Fibroblast of skin of left biceps (primary cell): ENCODE data around the gene PLA2G4F.

ENCODE experiments used
- DNase-seq, 2 experiments: peaks; one replicate each; pipeline ENCODE4 v3.0.0-alpha.2; 2013; ENCODE audit warnings: low read depth in 2 of 2

PLA2G4F gene, protein sequence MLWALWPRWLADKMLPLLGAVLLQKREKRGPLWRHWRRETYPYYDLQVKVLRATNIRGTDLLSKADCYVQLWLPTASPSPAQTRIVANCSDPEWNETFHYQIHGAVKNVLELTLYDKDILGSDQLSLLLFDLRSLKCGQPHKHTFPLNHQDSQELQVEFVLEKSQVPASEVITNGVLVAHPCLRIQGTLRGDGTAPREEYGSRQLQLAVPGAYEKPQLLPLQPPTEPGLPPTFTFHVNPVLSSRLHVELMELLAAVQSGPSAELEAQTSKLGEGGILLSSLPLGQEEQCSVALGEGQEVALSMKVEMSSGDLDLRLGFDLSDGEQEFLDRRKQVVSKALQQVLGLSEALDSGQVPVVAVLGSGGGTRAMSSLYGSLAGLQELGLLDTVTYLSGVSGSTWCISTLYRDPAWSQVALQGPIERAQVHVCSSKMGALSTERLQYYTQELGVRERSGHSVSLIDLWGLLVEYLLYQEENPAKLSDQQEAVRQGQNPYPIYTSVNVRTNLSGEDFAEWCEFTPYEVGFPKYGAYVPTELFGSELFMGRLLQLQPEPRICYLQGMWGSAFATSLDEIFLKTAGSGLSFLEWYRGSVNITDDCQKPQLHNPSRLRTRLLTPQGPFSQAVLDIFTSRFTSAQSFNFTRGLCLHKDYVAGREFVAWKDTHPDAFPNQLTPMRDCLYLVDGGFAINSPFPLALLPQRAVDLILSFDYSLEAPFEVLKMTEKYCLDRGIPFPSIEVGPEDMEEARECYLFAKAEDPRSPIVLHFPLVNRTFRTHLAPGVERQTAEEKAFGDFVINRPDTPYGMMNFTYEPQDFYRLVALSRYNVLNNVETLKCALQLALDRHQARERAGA

DNA sequence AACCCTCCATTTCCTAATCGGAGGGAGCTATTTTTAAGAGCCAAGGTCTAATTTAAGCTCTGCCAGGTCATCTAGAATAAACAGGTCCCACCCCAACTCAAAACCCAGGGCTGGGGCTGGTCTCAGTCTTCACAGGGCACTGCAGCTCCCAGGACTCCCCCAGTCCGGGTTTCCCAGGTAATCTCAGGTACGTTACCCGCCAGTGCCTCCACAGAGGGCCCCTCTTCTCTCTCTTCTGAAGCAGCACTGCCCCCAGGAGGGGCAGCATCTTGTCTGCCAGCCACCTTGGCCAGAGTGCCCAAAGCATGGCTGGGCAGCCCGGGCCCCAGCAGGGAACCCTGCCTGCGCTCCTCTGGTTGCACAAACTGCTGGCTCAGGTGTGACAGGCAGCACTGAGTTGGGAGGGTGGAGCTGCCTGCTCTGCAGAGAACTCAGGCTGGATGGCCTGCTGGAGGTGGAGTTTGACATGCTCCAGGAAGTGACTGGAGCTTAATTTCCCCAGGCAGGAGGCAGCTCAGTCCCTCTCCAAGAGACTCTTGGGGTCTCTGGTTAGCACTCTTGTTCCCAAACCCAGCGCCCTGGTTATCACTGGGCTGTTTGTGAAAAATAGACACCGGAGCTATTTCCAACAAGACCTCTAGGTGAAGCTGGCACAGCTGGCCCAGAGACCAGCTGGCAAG is at the start of gene PLA2G4F:
Gene PLA2G4F (minus strand): TSS at position 394 of the 680 bp plus-strand sequence. CDS start 87 bp downstream, at position 307.
- no peak for DNase-seq

DNA sequence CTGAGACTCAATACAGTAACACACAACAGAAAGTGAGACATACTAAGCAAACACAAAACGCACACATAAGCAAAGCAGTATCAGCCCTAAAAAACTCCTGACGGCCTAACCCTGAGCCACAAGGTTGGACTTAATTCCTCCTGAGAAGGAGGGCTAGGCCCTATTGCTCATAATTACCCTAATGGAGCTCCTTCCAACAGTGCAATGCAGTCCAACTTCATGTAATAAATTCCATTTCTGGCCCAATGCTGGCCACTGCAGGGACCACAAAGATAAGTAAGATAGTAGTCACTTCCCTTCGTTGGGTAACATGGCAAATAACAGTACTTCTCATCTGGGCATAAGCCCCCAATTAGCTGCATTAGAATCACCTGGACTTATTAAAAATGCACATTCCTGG is 47.5 kb upstream of the PLA2G4F start:
- DNase-seq: no peak

DNA sequence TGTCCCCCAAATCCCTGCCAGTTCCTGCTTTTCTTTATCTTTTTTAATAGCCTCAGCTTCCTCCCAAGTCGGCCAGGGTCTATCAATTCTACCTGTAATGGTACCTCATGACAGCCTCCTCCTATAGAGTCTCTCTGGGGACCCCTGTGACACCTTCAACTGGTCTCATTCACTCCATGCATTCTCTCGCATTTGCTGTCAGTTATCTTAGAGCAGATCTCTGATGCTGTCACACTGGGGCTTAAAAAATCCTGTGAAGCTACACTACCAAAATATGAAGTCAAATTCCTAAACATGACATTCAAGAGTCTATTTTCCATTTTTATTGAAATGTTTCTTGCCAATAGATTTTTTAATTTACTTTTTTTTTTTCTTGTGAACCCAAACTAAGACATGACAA is 46.2 kb upstream of the PLA2G4F start:
- DNase-seq: no peak

GRCh38 chr15:42201801-42202200 is 45.4 kb upstream of the PLA2G4F start:
- no peak for DNase-seq

- no peak for DNase-seq
These were observed 42.7 kb upstream of the PLA2G4F start for GRCh38 chr15:42199126-42199525.

DNA sequence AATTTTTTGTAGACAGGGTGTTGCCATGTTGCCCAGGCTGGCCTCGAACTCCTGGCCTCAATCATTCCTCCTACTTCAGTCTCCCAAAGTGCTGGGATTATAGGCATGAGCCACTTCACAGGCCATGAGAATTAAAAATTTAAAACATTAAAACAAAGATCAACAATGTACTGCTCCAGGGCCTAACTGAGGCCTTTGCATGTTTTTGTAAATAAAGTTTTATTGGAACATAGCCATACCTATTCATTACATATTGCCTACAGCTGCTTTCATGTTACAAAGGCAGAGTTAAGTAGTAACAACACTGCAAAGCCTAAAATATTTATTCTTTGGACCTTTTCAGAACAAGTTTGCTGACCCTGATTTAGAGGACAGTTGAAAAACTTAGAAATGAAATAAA is 42.1 kb upstream of the PLA2G4F start:
- no peak for DNase-seq

GRCh38 chr15:42194513-42194912 is 38.1 kb upstream of the PLA2G4F start:
- DNase-seq: no peak

DNA sequence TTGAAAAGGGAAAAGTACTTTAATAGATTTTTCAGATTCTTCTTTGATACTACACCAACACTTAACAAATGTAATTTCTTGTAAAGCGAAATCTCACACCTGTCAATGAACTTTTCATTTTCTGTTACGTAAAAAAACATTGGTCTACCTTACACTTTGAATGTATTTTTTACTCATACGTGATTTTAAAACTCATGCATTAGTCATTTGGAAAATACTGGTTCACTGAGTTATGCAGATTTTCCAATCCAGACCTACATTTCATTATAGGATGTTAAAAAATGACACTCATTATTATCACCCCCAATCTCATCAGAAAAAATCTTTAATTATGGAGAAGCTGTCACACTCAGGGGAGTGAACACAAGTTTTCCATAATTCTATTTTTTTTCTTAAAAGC is 36.9 kb upstream of the PLA2G4F start:
- no peak for DNase-seq

GRCh38 chr15:42191610-42192346 is 35.3 kb upstream of the PLA2G4F start:
- no peak for DNase-seq

GRCh38 chr15:42190370-42190769 is 33.9 kb upstream of the PLA2G4F start:
- DNase-seq: no peak

DNA sequence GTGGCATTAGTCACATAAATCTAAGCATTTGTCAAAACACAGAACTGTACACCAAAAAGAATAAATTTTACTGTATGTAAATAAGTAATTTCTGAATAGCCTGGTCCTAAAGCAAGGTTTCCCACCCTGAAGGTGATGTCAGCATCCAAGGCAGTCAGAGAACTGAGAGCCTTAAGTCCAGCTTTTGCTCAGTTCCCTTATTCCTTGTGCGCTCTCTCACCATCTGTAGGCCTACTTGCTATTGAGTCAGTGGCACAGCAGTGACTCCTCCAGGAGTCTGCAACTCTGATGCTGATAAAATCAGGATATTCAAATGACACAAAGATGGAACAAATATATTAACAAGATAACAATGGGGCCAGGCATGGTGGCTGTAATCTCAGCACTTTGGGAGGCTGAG is 29.4 kb upstream of the PLA2G4F start:
- DNase-seq: no peak

DNA sequence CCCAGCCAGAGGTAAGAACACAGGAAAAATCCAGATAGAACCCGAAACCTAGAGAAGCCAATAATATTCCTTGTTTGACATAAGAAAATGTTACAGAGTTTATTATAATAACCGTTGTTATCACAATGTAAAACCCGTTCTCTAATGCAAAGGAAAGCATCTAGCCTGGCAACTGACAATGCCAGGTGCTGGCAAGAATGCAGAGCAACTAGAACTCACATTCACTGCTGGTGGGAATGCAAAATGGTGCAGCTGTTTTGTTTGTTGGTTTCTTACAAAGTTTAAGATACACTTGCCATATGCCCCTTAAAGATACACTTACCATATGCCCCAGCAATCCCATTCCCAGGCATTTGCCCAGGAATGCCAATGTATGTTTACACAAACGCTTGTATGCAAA is 28.3 kb upstream of the PLA2G4F start:
- DNase-seq: no peak

DNA sequence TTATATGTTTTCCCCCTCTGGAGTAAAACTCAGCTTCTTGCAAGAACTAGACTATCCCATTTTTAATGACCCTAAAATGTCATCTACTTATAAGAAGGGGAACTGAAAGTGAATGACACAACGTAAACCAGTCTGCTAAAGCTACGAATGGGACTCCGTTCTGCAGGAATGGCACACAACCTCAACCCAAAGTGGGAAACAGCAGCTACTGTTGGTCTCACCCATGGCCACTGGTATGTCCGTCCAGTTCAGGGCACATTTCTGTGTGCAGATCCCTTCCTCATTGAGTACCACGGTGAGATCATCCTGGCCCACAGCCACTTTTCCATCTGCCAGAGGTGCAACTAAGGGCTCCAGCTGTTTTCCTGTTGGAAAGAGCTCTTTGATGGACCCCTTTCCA is 27.9 kb upstream of the PLA2G4F start:
- no peak for DNase-seq

GRCh38 chr15:42182961-42183360 is 26.5 kb upstream of the PLA2G4F start:
- DNase-seq: no peak

GRCh38 chr15:42182328-42182886 is 26.0 kb upstream of the PLA2G4F start:
- no peak for DNase-seq

DNA sequence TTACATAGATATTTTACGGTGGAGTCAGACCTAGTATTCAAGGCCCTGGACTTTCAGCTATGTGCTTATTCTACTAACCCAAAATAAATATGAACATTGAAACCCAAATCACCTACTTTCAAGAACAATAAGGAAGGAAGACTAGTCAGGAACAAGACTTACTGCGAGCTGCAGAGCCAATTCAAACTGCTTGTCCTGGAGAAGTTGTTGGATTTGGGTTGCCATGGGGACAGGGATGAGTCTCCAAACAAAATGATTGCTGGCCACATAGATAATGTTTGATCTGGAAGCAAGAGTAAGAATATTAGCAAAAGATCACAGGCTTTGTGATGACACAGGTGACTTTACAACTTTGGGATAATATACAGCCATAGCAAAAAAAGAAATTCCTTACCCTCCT is 21.6 kb upstream of the PLA2G4F start:
- DNase-seq: no peak

DNA sequence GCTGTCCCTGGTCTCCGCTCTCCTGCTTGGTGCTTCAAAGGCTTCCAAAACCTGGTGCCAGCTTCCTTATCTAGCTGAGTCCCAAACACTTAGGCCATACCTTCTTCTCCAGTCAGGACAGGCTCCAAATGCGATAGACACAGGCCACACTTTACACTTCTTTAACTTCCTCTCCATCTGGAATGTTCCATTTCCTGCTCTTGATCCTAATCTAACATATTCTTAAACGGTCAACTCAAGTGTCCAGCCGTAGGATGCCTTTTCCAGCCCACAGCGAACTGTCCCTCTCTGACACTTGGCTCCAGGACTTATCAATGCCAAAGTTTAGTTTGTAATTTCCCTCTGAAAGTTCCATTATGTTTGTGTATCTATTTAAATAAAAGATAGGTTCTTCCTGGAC is 19.2 kb upstream of the PLA2G4F start:
- DNase-seq: no peak

DNA sequence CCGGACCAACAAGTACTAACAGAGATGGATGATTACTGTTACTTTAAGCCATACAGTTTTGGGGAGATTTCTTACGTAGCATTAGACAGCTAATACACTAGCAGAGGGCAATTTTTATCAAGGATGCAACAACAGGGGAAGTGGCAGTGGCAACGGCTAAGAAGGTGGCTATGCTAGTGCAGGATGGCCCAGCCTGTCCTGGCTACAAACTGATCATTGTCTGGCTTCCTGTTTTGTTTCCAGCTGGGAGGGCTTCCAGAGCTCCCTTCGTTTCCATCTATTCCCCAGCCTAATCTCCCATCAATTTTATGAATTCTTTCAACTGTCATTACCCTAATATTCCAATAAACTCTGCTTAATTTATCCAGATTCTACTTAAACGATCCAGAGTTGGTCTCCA is 16.0 kb upstream of the PLA2G4F start:
- no peak for DNase-seq

DNA sequence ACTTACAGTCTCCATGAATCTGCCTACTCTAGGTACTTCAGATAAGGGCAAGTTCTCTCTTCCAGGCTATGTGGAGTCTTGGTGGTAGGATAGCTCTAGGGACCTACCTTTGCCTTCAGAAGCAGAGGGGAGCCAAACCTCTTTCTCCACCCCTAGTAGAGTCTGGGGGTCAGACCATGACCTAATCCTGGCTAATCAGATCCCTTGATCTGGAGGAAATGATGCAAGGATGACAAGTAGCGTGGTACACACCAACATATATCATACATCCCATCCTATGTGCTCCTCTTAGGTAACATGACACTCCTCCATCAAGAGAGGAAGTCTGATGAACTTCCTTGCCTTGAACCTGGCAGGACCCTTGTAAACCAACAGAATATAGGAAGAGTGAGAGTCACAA is 15.4 kb upstream of the PLA2G4F start:
- no peak for DNase-seq

DNA sequence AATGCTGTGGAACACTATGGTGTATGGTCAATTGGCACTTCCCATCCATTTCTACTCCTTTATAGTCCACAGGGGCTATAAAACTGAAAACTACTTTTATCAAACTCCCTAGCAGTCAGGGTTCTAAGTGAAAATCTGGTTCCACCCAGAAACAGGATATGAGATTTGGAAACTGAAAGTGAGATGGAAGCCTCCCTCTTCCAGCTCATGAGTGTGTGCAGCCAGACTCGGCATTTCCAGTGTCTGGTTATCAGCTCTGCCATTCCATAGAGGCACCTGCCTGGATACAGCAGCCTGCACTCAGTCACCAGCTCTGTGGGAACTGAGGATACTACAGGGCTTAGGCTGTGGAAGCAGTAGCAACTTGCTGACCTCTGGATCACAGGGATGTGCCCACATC is 14.7 kb upstream of the PLA2G4F start:
- DNase-seq: no peak

DNA sequence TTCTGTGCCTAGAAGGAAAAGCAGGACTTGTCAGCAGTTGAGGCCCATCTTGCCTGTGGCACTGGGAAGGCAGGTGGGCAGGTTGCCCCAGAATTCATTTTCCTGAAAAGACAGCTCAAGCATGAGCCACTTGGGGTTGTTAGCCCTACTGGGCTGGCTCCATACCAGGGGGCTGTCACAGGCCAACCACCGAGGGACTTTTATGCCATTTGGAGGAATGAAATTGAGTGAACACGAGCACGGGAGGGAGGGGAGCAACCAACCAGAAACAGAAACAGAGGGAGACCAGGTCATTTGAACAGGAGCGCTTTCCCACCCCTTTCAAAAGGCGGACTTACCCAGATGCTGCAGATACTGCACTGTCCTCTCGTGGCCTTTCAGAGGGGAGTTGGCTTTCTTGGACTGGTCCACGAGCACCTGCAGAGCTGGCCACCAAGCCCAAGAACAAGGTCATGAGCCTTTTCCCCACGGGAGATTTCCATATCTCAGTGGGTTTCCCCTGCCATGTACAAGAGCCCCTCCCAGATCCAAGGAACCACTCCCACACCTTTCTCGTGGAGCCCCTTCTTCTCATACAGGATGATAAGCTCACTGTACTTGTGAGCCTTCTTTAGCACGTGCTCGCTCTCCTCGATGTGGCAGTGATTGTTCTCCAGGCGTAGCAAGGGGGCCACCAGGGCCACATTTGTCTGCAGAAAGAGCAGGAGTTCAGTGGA is 9.9 kb upstream of the PLA2G4F start:
- no peak for DNase-seq
